Measurements from ENCODE around the gene DDX20.

DDX20 gene

GRCh38 chr1:111755331-111756123 is at the start of gene DDX20:
DDX20 (plus strand) TSS chr1:111755901; CDS start chr1:111755925, 24 bp downstream.
- Histone ChIP-seq H3K9ac (ENCODE audit: low read length) (peak within 1 kb of the TSS; percentile 73), H3K9me3 (ENCODE audit: insufficient read depth, low read length) (no peaks in the 10 kb centered on the region), H2AFZ (ENCODE audit: low read depth, low read length, severe bottlenecking) (peak within 1 kb of the TSS; percentile 52), H3K27ac (ENCODE audit: low read depth, low read length) (peak within 1 kb of the TSS; percentile 75), H3F3A (ENCODE audit: insufficient read depth) (no peaks in the 10 kb centered on the region), H3K4me2 (ENCODE audit: low read depth, low read length, poor library complexity, severe bottlenecking) (peak within 1 kb of the TSS; percentile 66), H3K9me2 (replicated peaks; ENCODE audit: insufficient read depth, low read length) (no peaks in the 10 kb centered on the region), H4K20me1 (ENCODE audit: low read depth, low read length) (no peaks in the 10 kb centered on the region; the same call in 1 of the 2 replicates), H3K36me3 (ENCODE audit: low read length) (peaks cover 17% of the 10 kb centered on the region; the same call in 1 of the 2 replicates), H3K79me2 (ENCODE audit: insufficient read depth, low read length) (peaks cover 33% of the 10 kb centered on the region), H3K27me3 (ENCODE audit: low read length) (no peaks in the 10 kb centered on the region), H3K4me3 (ENCODE audit: insufficient read depth, low read length, poor library complexity, severe bottlenecking) (peak within 1 kb of the TSS; percentile 67)
- TF ChIP-seq EZH2phosphoT487 (conservative IDR thresholded peaks at IDR 0.05; ENCODE audit: low read length) (no peak), CTCF (IDR thresholded peaks at IDR 0.05; ENCODE audit: insufficient read depth, low read length, poor library complexity, severe bottlenecking) (peak; percentile 91)

- TF ChIP-seq CTCF (IDR thresholded peaks at IDR 0.05; ENCODE audit: insufficient read depth, low read length, poor library complexity, severe bottlenecking): no peak
- TF ChIP-seq EZH2phosphoT487 (conservative IDR thresholded peaks at IDR 0.05; ENCODE audit: low read length): no peak
- no peaks in the 10 kb centered on the region for H3K27me3 ChIP-seq (ENCODE audit: low read length)
- H3K27ac ChIP-seq (ENCODE audit: low read depth, low read length): no peak overlapping the region
- no peak overlapping the region for H3K4me2 ChIP-seq (ENCODE audit: low read depth, low read length, poor library complexity, severe bottlenecking)
- no peaks in the 10 kb centered on the region for H3K9me3 ChIP-seq (ENCODE audit: insufficient read depth, low read length)
- H3K9ac ChIP-seq (ENCODE audit: low read length): no peak overlapping the region
- no peaks in the 10 kb centered on the region for H3K79me2 ChIP-seq (ENCODE audit: insufficient read depth, low read length)
- H2AFZ ChIP-seq (ENCODE audit: low read depth, low read length, severe bottlenecking): no peak overlapping the region
- H3F3A ChIP-seq (ENCODE audit: insufficient read depth): peaks cover 12% of the 10 kb centered on the region; the same call in 1 of the 2 replicates
- H3K36me3 ChIP-seq (ENCODE audit: low read length): peaks cover 47% of the 10 kb centered on the region
- H3K4me3 ChIP-seq (ENCODE audit: insufficient read depth, low read length, poor library complexity, severe bottlenecking): no peak overlapping the region
- no peaks in the 10 kb centered on the region for H3K9me2 ChIP-seq (replicated peaks; ENCODE audit: insufficient read depth, low read length)
- H4K20me1 ChIP-seq (ENCODE audit: low read depth, low read length): 0 out of 2 replicates have a peak, but pooled peaks cover 4% of the 10 kb centered on the region
Observed at GRCh38 chr1:111706921-111707320, 48.8 kb upstream of the DDX20 start.

- H3K9me2 ChIP-seq (replicated peaks; ENCODE audit: insufficient read depth, low read length): no peaks in the 10 kb centered on the region
- no peak overlapping the region for H3K4me2 ChIP-seq (ENCODE audit: low read depth, low read length, poor library complexity, severe bottlenecking)
- no peaks in the 10 kb centered on the region for H3K27me3 ChIP-seq (ENCODE audit: low read length)
- TF ChIP-seq CTCF (IDR thresholded peaks at IDR 0.05; ENCODE audit: insufficient read depth, low read length, poor library complexity, severe bottlenecking): no peak
- no peak for TF ChIP-seq EZH2phosphoT487 (conservative IDR thresholded peaks at IDR 0.05; ENCODE audit: low read length)
- no peaks in the 10 kb centered on the region for H3K9me3 ChIP-seq (ENCODE audit: insufficient read depth, low read length)
- H3K4me3 ChIP-seq (ENCODE audit: insufficient read depth, low read length, poor library complexity, severe bottlenecking): no peak overlapping the region
- peaks cover 19% of the 10 kb centered on the region; the same call in 1 of the 2 replicates for H3F3A ChIP-seq (ENCODE audit: insufficient read depth)
- H3K9ac ChIP-seq (ENCODE audit: low read length): no peak overlapping the region
- 0 out of 2 replicates have a peak, but pooled peaks cover 4% of the 10 kb centered on the region for H4K20me1 ChIP-seq (ENCODE audit: low read depth, low read length)
- H3K36me3 ChIP-seq (ENCODE audit: low read length): peaks cover 48% of the 10 kb centered on the region
- H3K27ac ChIP-seq (ENCODE audit: low read depth, low read length): no peak overlapping the region
- H3K79me2 ChIP-seq (ENCODE audit: insufficient read depth, low read length): no peaks in the 10 kb centered on the region
- no peak overlapping the region for H2AFZ ChIP-seq (ENCODE audit: low read depth, low read length, severe bottlenecking)
Observed at GRCh38 chr1:111707906-111708305, 47.8 kb upstream of the DDX20 start.

Measured in SU-DHL-6 (cell line).